Gastroesophageal sphincter (tissue), 3 donors: ENCODE data around the gene AHNAK2.

Experiments used
- POLR2A ChIP-seq, 2 donors: fragments of 450-650 bp; IDR thresholded peaks; one replicate each; pipeline ENCODE4 v1.6.1; 2017; ENCODE audit warnings: antibody characterized with exemption in 2 of 2, mild to moderate bottlenecking in 2 of 2, moderate library complexity in 1 of 2
- POLR2AphosphoS5 ChIP-seq: sonication (generic); formaldehyde crosslinking; IDR thresholded peaks from one replicate; pipeline ENCODE4 v1.6.1; 2017; ENCODE audit warnings: antibody characterized with exemption
- TF ChIP-seq, protein P1 (sequence below), 4 experiments: fragments of 200-600 bp in 2 of 4; fragments of 450-650 bp in 2 of 4; sonication (generic) in 1 of 4; IDR thresholded peaks; one replicate each; pipeline ENCODE4 v1.5.1; 2017 to 2019; ENCODE audit warnings: antibody characterized with exemption in 4 of 4, mild to moderate bottlenecking in 2 of 4, moderate library complexity in 2 of 4

DNA sequence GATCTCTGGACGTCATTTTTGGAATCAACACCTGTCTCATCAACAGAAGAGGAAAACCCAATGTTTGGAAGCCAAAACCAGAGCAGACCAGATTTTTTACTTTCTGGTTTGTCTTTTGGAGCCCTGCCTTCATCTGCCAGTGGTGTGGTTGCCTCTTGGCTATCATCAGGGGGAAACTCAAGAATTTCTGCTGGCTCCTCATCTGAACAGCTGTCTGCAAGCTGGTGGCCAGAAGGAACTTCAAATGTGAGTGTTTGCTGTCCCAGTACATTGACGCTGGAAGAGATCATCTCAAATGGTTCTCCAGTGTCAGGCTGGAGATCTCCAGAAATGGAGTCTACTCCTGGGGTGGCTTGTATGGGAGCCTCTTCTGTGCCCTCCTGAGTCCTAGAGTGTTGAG is 39.7 kb downstream of the AHNAK2 start:
- TF ChIP-seq, protein P1, sequence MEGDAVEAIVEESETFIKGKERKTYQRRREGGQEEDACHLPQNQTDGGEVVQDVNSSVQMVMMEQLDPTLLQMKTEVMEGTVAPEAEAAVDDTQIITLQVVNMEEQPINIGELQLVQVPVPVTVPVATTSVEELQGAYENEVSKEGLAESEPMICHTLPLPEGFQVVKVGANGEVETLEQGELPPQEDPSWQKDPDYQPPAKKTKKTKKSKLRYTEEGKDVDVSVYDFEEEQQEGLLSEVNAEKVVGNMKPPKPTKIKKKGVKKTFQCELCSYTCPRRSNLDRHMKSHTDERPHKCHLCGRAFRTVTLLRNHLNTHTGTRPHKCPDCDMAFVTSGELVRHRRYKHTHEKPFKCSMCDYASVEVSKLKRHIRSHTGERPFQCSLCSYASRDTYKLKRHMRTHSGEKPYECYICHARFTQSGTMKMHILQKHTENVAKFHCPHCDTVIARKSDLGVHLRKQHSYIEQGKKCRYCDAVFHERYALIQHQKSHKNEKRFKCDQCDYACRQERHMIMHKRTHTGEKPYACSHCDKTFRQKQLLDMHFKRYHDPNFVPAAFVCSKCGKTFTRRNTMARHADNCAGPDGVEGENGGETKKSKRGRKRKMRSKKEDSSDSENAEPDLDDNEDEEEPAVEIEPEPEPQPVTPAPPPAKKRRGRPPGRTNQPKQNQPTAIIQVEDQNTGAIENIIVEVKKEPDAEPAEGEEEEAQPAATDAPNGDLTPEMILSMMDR (IDR thresholded peaks at IDR 0.05), result no peak
- TF ChIP-seq POLR2A (IDR thresholded peaks at IDR 0.05) (no peak), POLR2AphosphoS5 (no peak)
